ENCODE data around the gene WLS.

WLS gene

DNA sequence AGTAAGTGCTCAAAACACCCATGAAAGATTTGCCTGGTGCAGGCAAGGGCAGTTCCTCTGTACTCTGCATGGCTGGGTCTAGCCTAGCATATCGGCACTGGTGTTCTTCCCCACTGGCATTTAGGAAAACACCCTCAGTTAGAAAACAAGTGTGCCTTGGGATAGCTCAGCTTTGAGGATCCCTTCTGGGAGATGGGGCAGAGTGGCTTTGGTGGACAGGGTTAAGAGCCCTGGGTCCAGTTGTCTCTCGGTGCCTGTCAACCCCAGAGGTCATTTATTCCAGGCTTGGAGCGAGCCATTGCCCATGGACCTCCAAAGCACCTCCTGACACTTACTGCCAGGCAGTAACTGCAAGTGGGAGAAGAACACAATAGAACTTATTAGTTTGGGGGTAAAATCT lies 101.1 kb downstream of the WLS start:
- no peak for DNase-seq (ENCODE audit: low spot score)

DNA sequence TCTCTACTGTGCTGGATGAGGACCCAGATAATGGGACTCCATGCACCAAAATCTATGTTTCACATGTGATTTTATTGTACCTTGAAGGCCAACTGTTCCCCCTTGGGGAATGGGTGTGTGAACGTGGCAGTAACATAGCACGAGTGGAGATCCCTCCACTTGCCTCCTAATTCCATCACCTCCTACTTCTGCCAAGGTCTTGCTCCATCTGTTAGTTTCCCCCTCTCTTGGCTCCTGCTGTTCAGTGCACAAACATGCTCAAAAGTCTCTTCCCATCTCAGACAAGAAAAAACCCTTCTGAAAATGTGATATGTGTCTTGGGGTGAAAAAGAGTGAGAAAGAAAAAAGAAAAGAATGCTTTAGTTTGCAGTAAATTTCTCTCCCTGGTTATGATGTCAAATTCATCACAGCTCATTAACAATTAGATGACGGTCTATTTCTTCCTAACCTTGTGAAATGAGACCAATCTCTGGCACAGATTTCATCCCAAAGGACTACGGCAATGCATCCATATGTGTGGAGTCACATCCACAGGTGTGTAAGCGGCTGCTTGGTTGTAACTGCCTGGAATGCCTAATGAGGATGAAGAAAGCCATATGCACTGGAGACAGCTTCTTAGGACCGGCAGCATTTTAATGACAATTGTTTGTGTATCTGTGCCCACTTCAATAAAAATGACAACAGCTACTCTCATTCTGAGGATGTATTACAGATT lies 102.6 kb downstream of the WLS start:
- peak; percentile 32 for DNase-seq (ENCODE audit: low spot score)

DNA sequence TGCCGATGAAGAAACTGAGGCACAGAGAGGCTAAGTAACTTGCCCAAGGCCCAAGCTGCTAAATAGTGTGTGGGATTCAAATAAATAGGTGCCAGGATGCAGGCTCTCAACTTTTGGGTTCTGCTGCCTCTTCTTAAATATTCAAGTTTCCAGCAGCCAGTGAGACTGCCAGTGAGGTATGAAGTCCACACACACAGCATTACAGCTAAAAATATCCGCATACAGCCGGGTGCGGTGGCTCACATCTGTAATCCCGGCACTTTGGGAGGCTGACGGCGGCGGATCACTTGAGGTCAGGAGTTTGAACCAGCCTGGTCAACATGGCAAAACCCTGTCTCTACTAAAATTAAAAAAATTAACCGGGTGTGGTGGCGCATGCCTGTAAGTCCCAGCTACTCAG lies 103.5 kb downstream of the WLS start:
- no peak for DNase-seq (ENCODE audit: low spot score)

DNA sequence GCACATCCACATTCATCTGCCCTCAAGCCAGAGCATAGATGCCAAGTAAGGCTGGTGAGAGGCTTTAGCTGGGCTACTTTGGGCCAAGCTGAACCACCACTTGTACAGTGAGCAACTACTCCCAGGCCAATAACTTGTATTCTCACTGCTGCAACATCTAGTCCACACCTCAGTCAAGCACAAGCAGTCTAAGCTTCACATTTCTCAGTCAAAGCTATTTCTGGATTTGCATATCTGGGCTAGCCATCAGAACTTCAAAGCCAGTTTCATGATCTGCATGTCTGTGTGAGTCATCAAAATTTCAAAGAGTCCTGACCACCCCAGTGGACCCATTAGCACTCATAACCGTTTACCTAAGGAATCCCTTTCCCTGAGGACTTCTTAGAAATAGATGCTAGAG lies 104.2 kb downstream of the WLS start:
- no peak for DNase-seq (ENCODE audit: low spot score)

DNA sequence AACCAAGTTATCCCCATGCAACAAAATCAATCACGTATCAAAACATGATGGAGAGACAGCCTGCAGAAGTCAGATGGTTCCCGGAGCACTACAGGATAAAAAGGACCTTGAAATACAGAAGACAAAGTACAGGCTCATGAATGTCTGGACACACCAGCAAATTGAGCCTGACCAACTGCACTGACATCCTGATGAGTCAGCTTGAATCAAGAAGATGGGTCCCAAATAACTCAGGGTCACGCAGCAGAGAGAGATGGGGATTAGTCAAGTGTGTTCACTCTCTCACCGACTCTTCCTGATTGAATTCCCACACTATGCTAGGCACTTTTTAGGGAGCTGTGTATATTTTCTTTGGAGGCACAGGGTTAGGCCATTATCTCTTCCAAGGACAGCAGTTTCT lies 110.8 kb downstream of the WLS start:
- DNase-seq (ENCODE audit: low spot score): no peak

DNA sequence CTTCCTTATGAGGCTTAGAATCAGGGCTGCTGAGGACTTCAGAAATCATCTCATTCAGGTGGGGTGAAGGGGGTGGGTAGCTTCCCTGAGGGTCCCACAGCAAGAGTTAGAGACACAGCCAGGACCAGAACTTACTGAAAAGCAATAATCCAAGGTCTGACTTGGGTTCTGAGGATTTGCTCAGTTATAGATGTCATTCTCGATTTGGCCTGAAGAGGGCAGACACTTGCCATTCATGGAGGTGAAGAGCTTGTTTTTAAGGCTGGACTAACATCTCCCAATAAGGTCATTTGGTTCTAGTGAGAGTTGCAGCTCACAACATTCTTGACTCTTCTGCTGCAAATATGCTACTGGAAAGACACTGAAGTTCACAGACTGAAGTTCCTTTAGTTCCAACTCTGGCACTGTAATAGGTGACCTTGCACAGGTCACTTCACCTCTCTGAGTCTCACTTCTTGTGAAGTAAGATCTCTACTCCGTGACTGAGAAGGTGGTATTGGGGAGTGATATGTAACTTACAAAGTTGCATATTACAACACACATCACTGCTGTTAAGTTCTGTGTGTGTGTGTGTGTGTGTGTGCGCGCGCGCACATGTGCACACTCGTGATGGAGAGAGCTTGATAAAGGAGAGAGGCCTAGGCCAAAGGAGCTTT lies 112.1 kb downstream of the WLS start:
- peak; percentile 77 for DNase-seq (ENCODE audit: low spot score)

DNA sequence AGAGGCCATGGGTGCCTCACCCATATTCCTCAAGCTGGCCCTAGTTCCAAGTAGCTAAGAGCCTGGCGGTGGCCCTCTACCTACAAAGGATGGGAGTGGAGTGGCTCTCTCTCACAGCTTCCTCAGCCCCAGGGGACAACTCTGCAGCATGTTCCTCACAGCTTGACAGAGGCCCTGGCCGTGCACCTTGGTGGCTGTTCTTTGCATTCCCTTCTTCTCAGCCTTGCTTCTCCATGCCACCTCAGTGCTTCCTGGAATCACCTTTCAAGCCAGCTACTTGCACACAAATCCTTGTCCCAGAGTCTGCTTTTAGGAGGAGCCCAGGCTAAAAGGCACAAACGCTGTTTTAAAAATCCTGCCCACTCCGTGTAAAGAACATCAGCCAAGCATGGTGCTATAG lies 112.9 kb downstream of the WLS start:
- no peak for DNase-seq (ENCODE audit: low spot score)

DNA sequence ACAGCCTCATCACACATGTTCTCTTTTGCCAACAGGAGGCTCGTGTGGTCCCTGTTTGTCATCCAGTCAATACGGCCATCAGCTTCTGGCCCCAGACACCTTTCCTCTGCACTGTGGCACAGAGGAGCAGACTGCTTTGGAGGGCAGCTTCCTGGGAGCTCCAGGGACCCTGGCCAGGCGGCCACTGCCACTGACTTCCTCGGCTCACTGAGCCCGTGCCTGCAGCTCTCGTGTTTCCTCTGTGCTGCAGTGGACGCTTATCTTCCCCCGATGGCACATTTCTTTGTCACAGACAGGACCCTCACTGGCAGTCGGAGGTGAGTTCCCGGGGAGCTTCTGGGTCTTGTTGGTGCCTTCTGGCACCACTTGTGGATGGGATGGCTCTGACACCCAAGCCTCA lies 114.9 kb downstream of the WLS start:
- no peak for DNase-seq (ENCODE audit: low spot score)

DNA sequence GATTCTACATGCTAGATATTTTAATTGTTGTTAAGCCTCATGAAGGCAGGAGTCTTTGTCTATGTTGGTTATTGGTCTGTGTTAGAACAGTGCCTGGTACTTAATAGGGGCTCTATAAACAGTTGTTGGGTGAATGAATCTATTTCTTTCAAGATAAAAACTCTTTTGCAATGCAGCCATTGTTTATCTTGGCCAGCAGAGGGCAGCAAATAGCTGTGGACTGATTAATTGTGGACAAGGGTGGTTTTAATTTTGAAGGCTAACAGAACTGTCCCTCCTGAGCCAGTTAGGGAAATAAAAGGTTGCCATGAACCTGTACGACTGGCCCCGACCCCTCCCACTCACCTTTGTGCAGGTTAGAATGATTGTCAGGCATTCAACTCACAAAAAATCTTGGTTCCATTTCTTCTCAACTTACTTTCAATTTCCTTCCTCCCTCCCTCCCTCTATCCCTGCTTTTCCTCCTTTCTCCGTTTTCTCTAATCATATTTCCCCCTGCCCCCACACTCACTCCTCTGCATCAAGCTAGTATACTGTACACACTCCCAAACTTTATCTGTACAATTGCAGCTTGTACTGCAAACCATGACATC lies 115.6 kb downstream of the WLS start:
- peak; percentile 69 for DNase-seq (ENCODE audit: low spot score)

DNA sequence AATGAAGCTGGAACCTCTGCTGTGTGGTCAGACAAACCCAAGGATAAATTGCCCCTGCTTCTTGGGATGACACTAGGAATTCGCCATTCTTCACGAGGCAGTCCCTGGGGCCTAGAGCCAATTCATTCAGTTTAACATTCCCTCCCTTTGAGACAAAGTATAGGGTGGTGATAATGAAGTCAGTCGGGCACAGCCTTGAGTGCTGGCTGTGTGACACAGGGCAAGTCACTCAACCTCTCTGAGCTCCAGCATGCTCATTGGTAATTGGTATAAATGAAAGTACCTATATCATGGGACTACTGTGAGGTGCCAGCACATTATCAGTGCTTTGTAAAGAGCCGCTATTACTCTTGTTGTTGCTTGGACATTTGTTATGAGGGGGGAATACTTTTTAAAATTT lies 117.0 kb downstream of the WLS start:
- no peak for DNase-seq (ENCODE audit: low spot score)

DNA sequence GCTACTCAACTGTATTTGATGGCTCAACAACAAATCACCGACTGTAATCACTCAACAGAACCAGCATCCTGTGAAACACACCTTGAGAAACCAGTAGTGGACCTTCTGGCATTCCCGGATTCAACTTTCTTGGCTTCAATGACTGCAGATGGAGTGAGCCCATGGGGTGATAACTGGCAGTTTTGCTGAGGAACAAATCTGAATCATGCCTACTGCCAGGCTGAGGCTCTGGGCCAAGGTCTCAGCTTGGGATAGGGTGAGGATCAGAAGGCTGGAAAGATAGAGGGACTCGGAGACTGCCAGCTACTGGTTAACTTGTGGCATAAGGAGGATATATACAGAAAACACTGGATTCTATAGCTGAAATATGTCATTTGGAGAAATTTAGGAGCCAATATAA lies 118.4 kb downstream of the WLS start:
- DNase-seq (ENCODE audit: low spot score): peak; percentile 45

DNA sequence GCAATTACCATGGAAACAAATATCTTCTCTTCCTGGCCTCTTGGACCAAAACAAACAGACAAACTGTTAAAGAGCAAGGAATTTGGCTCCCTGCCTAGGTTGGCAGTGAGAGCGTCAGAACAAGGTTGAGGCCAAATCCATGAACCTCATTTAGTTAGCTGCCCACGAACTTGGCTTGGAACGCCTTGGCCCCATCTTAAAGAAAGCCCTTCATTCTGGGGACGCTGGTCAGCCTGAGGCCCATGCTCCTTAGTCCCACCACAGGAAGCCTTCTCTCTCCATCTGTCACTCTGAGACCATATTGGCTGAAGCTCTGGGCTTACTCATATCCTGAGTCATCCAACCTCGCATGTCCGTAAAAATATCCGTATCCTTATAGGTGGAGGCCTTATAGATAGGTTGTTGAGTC lies 119.5 kb downstream of the WLS start:
- DNase-seq (ENCODE audit: low spot score): peak; percentile 68

DNA sequence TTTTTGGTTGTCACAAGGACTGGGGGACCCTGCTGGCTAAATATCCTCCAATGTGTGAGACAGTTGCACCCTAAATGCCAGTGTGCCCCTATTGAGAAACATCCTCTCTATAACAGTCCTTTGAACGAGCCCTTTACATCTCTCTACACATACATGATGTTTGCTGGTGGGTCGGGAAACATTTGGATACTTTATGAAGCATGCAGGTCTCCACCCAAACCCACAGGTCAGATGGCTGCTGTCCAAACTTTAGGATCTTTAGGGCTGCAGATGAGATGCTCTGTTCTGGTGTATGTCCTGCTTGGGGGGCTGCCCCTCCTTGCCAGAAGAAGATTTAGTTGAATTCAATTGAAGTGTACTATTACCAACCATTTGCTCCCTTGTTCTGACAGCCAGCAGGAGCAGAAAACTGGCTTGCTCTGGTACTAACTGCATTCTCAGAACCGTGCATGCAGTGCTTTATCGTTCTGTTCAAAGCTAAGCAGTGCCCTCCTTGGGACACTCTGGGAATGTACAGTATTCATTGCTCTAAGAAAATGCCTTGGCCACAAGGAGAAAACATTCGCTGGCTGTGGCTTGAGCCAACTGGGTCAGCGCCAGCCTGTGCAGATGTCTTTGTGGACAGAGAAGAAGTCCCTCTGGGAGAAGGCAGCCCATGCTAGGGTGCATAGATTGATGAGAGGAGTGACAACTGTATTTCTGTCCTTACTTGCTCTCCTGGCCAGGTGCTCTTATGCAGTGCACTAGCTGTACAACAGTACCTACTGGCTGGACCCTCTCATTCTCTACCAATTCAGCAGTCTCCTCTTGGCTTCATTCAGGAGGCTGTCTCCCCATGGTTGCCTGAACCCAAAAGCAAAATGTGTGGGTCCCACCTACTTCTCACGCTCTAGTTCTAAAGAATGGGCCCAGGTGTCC lies 120.5 kb downstream of the WLS start:
- DNase-seq (ENCODE audit: low spot score): peak; percentile 64

DNA sequence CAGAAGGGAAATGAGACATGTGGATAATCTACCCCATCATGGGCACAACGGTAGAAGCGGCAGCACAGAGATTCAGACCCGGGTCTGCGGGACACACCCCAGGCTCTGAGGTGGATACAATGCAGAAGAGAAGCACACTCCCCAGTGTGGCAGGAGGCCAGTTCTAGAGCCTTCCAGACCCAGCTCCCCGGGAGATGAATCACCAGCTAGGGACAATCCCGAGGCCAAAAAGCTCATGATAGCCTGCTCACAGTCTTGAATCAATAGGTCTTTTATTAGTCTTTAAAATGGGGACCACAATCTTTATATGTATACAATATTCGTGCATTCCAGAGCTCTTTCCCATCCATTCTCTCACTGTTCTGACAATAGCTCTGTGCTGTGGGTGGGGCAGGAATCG lies 124.6 kb downstream of the WLS start:
- DNase-seq (ENCODE audit: low spot score): no peak

DNA sequence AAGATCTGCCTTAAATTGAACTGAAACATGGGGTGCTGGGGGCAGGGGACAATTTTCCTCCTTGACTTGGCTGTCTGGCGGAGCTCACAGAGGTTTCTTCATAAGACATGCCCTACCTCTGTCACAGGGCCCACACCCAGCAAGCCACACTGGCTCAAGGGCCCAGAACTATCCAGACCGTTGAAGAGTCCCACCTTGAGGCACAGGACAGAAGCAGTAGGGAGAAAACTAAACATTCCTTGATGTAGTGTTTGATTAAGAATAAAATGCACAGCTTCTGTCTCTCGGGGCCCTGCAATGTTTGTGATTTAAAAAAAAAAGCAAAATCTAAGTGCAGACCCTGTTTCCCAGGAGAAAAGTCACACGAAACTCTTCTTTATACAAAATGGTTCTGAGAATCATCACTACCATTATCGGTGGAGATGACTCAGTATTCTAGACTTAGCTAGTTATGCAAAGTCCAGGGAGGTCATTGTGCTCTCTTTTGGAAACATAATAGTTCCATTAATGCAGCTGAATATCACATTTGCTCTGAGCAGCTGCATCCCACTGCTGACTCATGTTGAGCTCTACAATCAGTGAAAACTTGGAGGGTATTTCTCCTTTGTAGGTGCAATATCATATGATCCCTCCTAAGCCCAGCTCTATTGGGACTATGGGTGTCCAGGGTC lies 128.3 kb downstream of the WLS start:
- no peak for DNase-seq (ENCODE audit: low spot score)

DNA sequence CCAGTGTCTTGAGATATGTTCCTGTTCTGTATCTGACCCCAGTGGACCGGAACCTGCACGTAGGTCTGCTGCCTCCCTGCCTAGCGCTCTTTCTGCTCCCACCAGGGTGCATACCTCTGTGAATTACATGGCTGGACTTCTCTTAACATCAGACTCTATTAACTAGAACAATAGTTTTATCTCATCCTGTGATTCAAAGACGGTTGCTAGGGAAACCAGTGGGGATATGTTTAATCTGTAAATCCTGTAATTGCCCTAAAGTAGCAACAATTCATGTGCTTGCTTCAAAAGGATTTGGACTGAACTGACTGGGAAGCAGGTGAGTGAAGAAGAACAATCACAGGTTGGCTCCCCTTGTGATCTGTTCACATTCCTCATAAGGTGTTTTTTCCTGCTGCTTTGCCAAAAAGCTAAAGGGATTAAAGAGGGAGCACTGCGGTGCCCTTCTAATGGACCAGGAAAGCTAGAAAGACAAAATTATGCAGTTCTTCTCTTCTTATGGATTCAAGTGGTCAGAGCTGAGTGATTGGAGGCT lies 129.2 kb downstream of the WLS start:
- DNase-seq (ENCODE audit: low spot score): no peak

DNA sequence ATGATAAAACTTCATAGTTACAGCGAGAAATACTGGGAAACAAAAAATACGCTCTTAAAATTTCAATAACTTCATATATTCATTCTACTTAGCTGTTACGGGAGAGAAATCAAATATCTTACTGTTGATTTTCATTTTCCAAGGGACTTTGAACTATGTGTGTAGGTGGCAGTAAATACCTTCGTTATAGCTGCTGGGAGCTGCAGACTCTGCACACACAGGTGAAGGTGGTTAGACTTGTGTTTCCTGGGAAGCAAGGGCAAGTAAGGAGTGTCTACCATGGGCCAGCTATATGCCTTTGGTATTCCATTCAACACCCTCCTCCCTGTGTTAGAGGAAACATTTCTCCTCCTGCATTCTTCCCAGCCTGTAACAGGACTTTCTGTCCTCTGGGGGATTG lies 130.5 kb downstream of the WLS start:
- no peak for DNase-seq (ENCODE audit: low spot score)

DNA sequence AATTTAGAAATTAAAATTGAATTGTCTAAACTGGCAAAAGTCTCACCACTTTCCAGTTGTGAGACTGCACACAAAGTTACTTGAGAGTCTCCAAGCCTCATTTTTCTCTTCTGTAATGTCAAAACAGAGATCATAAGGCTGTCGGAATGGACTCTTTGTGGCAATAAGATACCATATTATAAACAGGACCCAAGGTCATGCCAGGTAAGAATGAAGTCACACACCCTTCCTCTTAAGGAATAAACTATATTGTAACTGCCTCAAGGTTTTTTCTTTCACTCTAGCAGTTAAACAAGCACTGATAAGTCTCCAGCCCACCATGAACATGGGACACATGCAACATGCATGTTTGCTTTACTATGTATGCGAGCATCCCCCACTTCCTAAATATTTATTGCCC lies 131.8 kb downstream of the WLS start:
- DNase-seq (ENCODE audit: low spot score): no peak

DNA sequence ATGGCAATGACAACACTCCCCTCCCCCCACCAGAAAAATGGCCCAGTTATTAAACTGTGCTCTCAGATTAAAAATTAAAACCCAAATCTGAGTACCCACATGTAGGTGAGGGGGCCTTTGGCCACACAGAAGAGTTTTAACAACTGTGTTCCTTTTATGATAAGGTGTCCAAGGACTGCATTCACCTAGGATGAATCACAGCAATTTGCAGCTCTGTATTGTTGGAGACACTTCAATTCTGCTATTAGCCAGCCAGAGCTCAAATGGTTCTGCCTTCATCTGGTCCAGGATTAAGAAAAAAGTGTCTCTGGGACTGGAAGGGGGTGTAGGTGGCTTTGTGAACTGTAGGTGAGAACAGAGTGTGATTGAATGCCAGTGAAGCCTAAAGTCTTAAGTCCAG lies 138.6 kb downstream of the WLS start:
- DNase-seq (ENCODE audit: low spot score): no peak

DNA sequence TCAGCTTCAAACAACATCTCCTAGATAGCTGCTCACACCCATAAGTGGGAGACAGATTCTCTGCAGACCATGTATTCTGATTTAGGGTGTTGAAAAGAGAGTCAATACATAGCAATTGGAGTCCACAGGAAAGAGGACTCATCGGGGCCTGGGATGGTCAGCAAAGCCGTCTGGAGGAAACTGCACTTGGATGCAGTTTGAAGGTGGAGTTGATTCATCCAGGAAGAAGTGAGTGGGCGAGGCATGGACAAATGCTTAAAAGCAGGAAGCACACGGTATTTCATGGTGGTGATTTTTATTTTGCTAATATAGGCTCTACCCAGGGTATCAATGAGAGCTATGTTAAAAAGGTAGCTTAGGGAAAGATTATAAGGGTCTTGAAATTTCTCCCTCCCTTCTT lies 145.1 kb downstream of the WLS start:
- no peak for DNase-seq (ENCODE audit: low spot score)

DNA sequence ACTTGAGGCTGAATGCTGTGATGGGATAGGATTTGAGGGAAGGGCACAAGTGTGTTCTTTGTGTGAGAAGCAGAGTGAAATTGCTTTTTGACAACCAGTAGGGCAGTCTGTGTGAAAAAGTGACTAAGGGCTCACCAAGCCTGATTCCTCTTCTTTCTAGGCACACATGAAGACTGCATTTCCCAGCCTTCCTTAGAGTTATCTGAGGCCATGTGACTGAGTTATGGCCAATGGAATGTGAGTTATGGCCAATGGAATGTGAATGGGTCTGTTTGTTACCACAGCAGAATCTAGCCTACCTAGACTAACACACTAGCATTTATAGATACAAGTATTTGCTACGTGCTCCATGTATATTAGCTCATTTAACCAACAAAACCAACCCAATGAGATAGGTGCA lies 146.6 kb downstream of the WLS start:
- no peak for DNase-seq (ENCODE audit: low spot score)

DNA sequence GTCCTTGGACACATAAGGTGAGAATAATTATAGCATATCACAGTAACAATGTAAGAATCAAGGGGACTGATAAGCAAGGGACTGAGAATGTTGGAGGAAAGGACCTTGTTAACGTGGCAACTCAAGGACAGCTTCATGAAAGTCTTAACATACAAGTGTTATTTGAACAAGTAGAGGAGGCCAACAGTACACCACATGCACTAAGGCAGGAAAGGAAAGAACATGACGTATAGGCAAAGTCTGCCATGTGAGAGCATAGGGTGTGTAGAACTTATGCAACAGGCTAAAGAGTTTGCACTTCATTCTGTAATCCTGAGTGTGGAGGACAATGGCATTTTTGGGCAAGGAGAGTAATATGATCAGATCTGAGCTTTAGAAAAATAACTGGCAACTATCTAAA lies 148.6 kb downstream of the WLS start:
- no peak for DNase-seq (ENCODE audit: low spot score)
